ENCODE measurements around the gene CARMIL1.

CARMIL1 gene

DNA sequence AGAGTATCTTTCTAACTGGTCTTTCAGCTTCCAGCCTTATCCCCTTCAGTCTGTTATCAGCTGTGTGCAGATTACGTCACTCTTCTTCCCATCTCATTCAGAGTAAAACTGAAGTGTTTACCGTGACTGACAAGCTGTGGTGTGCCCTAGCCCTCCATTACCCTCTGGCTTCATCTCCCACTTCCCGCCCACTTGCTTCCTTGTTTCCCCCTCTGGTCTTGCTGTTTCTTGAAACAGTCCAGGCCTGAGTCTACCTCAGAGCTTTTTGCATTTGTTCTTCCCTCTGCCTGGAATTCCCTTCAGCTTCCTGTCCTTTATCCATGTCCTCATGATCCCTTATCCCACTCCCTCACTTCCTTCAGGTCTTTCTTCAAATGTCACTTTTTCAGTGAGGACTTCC is 66.9 kb downstream of the CARMIL1 start:
- H3K4me1 ChIP-seq (ENCODE audit: control insufficient read depth, insufficient read depth, low read length), result peaks cover 12% of the 10 kb centered on the region
- no peaks in the 10 kb centered on the region for H3K9me3 ChIP-seq (ENCODE audit: control insufficient read depth, insufficient read depth, low read depth, low read length)
- no peak overlapping the region for H3K4me3 ChIP-seq (ENCODE audit: low read depth, low read length)
- no peak overlapping the region for H3K27ac ChIP-seq (ENCODE audit: extremely low read depth, low read depth, low read length)
- ChIA-PET POLR2A (interaction anchor here (1.7 kb wide), 1 partner anchor 67 kb away, joined by 7 read pairs; the partner anchor contains the start of gene CARMIL1), CTCF (interaction anchor here (0.6 to 2.2 kb wide), 4 partner anchors 67 to 171 kb away, joined by 3 to 7 read pairs (median 5); no protein-coding TSS in a partner anchor)
- no peaks in the 10 kb centered on the region for H3K36me3 ChIP-seq (ENCODE audit: control insufficient read depth in 2 of 2, insufficient read depth in 1 of 2, low read length in 2 of 2)
- TF ChIP-seq ZNF776 (tag by site-specific recombination; IDR thresholded peaks at IDR 0.05; ENCODE audit: borderline replicate concordance), result no peak
- TF ChIP-seq BCL11B (tag by site-specific recombination; IDR thresholded peaks at IDR 0.05; ENCODE audit: low read depth), result no peak
- TF ChIP-seq ZNF223 (tag by site-specific recombination; IDR thresholded peaks at IDR 0.05), result no peak
- TF ChIP-seq, protein P1, sequence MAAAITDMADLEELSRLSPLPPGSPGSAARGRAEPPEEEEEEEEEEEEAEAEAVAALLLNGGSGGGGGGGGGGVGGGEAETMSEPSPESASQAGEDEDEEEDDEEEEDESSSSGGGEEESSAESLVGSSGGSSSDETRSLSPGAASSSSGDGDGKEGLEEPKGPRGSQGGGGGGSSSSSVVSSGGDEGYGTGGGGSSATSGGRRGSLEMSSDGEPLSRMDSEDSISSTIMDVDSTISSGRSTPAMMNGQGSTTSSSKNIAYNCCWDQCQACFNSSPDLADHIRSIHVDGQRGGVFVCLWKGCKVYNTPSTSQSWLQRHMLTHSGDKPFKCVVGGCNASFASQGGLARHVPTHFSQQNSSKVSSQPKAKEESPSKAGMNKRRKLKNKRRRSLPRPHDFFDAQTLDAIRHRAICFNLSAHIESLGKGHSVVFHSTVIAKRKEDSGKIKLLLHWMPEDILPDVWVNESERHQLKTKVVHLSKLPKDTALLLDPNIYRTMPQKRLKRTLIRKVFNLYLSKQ (tag by site-specific recombination; IDR thresholded peaks at IDR 0.05; ENCODE audit: borderline replicate concordance), result no peak
- no peak for TF ChIP-seq YY1 (tag by site-specific recombination; IDR thresholded peaks at IDR 0.05)
- TF ChIP-seq ZNF248 (tag by site-specific recombination; IDR thresholded peaks at IDR 0.05), result no peak
- no peak for TF ChIP-seq TRIM28 (IDR thresholded peaks at IDR 0.05; ENCODE audit: borderline replicate concordance, low read length)
- no peak for TF ChIP-seq ZNF544 (tag by site-specific recombination; IDR thresholded peaks at IDR 0.05)
- TF ChIP-seq, protein P2, sequence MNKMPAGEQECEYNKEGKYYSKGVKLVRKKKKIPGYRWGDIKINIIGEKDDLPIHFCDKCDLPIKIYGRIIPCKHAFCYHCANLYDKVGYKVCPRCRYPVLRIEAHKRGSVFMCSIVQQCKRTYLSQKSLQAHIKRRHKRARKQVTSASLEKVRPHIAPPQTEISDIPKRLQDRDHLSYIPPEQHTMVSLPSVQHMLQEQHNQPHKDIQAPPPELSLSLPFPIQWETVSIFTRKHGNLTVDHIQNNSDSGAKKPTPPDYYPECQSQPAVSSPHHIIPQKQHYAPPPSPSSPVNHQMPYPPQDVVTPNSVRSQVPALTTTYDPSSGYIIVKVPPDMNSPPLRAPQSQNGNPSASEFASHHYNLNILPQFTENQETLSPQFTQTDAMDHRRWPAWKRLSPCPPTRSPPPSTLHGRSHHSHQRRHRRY (tag by site-specific recombination; IDR thresholded peaks at IDR 0.05), result no peak
- TF ChIP-seq ZNF621 (tag by site-specific recombination; IDR thresholded peaks at IDR 0.05), result no peak
- TF ChIP-seq ZBTB20 (tag by site-specific recombination; IDR thresholded peaks at IDR 0.05), result no peak; the same call in 1 of the 2 replicates
- no peak; the same call in 1 of the 2 replicates for TF ChIP-seq IKZF3 (tag by site-specific recombination; IDR thresholded peaks at IDR 0.05)
- TF ChIP-seq, protein P3, sequence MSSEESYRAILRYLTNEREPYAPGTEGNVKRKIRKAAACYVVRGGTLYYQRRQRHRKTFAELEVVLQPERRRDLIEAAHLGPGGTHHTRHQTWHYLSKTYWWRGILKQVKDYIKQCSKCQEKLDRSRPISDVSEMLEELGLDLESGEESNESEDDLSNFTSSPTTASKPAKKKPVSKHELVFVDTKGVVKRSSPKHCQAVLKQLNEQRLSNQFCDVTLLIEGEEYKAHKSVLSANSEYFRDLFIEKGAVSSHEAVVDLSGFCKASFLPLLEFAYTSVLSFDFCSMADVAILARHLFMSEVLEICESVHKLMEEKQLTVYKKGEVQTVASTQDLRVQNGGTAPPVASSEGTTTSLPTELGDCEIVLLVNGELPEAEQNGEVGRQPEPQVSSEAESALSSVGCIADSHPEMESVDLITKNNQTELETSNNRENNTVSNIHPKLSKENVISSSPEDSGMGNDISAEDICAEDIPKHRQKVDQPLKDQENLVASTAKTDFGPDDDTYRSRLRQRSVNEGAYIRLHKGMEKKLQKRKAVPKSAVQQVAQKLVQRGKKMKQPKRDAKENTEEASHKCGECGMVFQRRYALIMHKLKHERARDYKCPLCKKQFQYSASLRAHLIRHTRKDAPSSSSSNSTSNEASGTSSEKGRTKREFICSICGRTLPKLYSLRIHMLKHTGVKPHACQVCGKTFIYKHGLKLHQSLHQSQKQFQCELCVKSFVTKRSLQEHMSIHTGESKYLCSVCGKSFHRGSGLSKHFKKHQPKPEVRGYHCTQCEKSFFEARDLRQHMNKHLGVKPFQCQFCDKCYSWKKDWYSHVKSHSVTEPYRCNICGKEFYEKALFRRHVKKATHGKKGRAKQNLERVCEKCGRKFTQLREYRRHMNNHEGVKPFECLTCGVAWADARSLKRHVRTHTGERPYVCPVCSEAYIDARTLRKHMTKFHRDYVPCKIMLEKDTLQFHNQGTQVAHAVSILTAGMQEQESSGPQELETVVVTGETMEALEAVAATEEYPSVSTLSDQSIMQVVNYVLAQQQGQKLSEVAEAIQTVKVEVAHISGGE (tag by site-specific recombination; conservative IDR thresholded peaks at IDR 0.05; ENCODE audit: low read depth), result no peak
- no peak for TF ChIP-seq ZNF501 (tag by site-specific recombination; IDR thresholded peaks at IDR 0.05)
- TF ChIP-seq TCF7L2 (IDR thresholded peaks at IDR 0.05; ENCODE audit: borderline replicate concordance, low read depth, low read length), result no peak
- no peak for TF ChIP-seq ZNF791 (tag by site-specific recombination; IDR thresholded peaks at IDR 0.05)
- no peak for TF ChIP-seq ZNF510 (tag by site-specific recombination; IDR thresholded peaks at IDR 0.05; ENCODE audit: insufficient replicate concordance)
- TF ChIP-seq ZNF394 (tag by site-specific recombination; IDR thresholded peaks at IDR 0.05; ENCODE audit: borderline replicate concordance), result no peak; the same call in 1 of the 2 replicates
- TF ChIP-seq, protein P4, sequence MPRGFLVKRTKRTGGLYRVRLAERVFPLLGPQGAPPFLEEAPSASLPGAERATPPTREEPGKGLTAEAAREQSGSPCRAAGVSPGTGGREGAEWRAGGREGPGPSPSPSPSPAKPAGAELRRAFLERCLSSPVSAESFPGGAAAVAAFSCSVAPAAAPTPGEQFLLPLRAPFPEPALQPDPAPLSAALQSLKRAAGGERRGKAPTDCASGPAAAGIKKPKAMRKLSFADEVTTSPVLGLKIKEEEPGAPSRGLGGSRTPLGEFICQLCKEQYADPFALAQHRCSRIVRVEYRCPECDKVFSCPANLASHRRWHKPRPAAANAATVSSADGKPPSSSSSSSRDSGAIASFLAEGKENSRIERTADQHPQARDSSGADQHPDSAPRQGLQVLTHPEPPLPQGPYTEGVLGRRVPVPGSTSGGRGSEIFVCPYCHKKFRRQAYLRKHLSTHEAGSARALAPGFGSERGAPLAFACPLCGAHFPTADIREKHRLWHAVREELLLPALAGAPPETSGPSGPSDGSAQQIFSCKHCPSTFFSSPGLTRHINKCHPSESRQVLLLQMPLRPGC (tag by site-specific recombination; IDR thresholded peaks at IDR 0.05), result no peak
- TF ChIP-seq GLI4 (tag by site-specific recombination; IDR thresholded peaks at IDR 0.05), result no peak
- no peak for TF ChIP-seq ZNF266 (tag by site-specific recombination; IDR thresholded peaks at IDR 0.05; ENCODE audit: low read depth)
- no peak for TF ChIP-seq HOXD13 (CRISPR knock-in tag; IDR thresholded peaks at IDR 0.05; ENCODE audit: borderline replicate concordance)
- TF ChIP-seq ZSCAN30 (tag by site-specific recombination; IDR thresholded peaks at IDR 0.05), result no peak
- TF ChIP-seq ZNF132 (tag by site-specific recombination; IDR thresholded peaks at IDR 0.05; ENCODE audit: borderline replicate concordance), result no peak
- no peak for TF ChIP-seq ZNF302 (tag by site-specific recombination; IDR thresholded peaks at IDR 0.05; ENCODE audit: low read depth)
- TF ChIP-seq ZNF670 (tag by site-specific recombination; IDR thresholded peaks at IDR 0.05; ENCODE audit: low read depth), result no peak
- TF ChIP-seq ZNF423 (tag by site-specific recombination; IDR thresholded peaks at IDR 0.05), result no peak
- TF ChIP-seq PRDM1 (tag by site-specific recombination; IDR thresholded peaks at IDR 0.05), result peak; percentile 48
- TF ChIP-seq ZBTB7A (tag by site-specific recombination; IDR thresholded peaks at IDR 0.05; ENCODE audit: low read depth), result no peak
- TF ChIP-seq, protein P5, sequence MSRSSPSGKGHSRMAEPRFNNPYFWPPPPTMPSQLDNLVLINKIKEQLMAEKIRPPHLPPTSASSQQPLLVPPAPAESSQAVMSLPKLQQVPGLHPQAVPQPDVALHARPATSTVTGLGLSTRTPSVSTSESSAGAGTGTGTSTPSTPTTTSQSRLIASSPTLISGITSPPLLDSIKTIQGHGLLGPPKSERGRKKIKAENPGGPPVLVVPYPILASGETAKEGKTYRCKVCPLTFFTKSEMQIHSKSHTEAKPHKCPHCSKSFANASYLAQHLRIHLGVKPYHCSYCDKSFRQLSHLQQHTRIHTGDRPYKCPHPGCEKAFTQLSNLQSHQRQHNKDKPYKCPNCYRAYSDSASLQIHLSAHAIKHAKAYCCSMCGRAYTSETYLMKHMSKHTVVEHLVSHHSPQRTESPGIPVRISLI (tag by site-specific recombination; IDR thresholded peaks at IDR 0.05), result no peak
- TF ChIP-seq HOXC10 (CRISPR knock-in tag; IDR thresholded peaks at IDR 0.05), result no peak
- TF ChIP-seq GLIS2 (tag by site-specific recombination; IDR thresholded peaks at IDR 0.05), result no peak
